OCI-LY3 (cell line): ENCODE measurements around the gene PDIA4.

Experiments used
- H2AFZ ChIP-seq: fragments of 200-600, 300-600 bp; shearing (Covaris generic); 2 replicates; pipeline ENCODE4 v1.6.0; 2014; ENCODE audit warnings: antibody characterized with exemption, low read depth, low read length
- H3K27ac ChIP-seq: fragments of 200-600, 300-600 bp; sonication (generic); 2 replicates; pipeline ENCODE4 v1.5.1; 2014; ENCODE audit warnings: mild to moderate bottlenecking, low read length, moderate library complexity, mixed read lengths
- H3K27me3 ChIP-seq: fragments of 200-600, 300-600 bp; sonication (generic); 2 replicates; pipeline ENCODE4 v1.6.1; 2014; ENCODE audit warnings: low read depth, low read length, mixed read lengths
- H3K36me3 ChIP-seq: fragments of 200-600, 300-600 bp; sonication (generic); replicated peaks from 2 replicates; pipeline ENCODE3; 2014; ENCODE audit warnings: low read depth, low read length, mixed read lengths
- H3K4me1 ChIP-seq: fragments of 300-600, 200-600 bp; sonication (generic); 2 replicates; pipeline ENCODE4 v1.6.1; 2014; ENCODE audit warnings: low read length, mixed read lengths
- H3K4me2 ChIP-seq: fragments of 200-600, 300-600 bp; sonication (generic); 2 replicates; pipeline ENCODE4 v1.6.1; 2014; ENCODE audit warnings: low read length, mixed read lengths
- H3K4me3 ChIP-seq: fragments of 300-600, 200-600 bp; sonication (generic); 2 replicates; pipeline ENCODE4 v1.5.1; 2014; ENCODE audit warnings: antibody characterized with exemption, mild to moderate bottlenecking, low read length, moderate library complexity
- H3K79me2 ChIP-seq: fragments of 300-600, 200-600 bp; shearing (Covaris generic); 2 replicates; pipeline ENCODE4 v1.6.1; 2014; ENCODE audit warnings: mild to moderate bottlenecking, low read length, mixed read lengths
- H3K9ac ChIP-seq: fragments of 300-600, 200-600 bp; shearing (Covaris generic); 2 replicates; pipeline ENCODE4 v1.6.0; 2014; ENCODE audit warnings: mild to moderate bottlenecking, low read length, moderate library complexity
- H3K9me3 ChIP-seq: fragments of 200-600, 300-600 bp; shearing (Covaris generic); 2 replicates; pipeline ENCODE4 v1.6.1; 2014; ENCODE audit warnings: low read length, mixed read lengths; ENCODE audit not compliant: insufficient read depth
- H4K20me1 ChIP-seq: fragments of 200-600, 300-600 bp; sonication (generic); 2 replicates; pipeline ENCODE4 v1.6.1; 2016; ENCODE audit warnings: low read length, mixed read lengths; ENCODE audit not compliant: insufficient read depth
- EZH2phosphoT487 ChIP-seq: fragments of 200-600 bp; shearing (Covaris generic); IDR thresholded peaks from 2 replicates; pipeline ENCODE4 v1.6.1; 2018; ENCODE audit warnings: antibody characterized with exemption, mixed run types, low read depth
- TF ChIP-seq, protein P1 (sequence below): fragments of 200-600, 300-600 bp; sonication (generic); IDR thresholded peaks from 2 replicates; pipeline ENCODE4 v1.5.1; 2014; ENCODE audit warnings: antibody characterized with exemption, low read length, low read depth

PDIA4 gene

DNA sequence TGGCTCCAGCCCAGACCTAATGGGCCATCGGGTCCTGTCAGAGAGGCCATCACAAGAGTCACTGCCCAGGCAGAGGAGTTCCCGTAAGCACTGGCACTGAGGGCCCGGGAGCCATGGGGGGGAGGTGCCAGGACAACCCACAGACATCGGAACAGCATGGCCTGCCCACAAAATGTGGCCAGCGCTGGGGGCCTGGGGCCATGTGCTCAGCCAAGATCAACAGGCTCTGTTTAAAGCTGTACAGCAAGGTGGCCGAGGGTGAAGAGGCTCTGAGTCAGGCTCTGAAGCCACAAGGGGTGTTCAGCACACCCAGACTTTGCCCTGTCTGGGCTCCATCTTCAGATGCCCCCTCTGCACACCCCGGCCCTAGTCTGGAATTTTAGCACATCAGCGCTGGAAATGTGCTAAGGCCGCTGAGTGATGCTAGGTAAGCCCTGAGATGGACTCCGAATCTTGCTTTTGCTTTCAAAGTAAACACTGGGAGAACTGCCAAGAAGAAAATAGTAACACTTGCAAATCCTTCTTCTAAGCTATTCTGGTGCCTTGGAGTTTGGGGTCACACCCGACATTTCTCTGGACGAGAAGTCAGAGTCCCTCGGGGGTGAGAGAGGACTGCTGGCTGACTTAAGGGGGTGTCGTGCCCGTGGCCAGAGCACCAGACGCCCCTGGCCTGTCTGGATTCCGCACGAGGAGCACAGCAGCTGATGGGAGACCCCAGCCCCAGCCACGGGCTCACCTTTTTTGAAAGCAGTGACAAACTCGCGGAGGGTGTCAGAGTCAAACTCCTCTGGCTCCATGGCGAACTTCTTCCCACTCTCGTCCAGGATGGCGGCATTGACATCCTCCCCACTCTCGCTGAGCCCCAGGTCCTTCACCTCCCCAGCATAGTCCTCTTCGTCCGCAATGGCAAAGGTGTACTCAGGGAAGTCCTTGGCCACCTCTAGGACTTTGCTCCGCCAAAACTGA is 23.6 kb downstream of the PDIA4 start:
- Histone ChIP-seq H3K27me3 (no peaks in the 10 kb centered on the region), H2AFZ (no peak overlapping the region), H3K27ac (no peak overlapping the region), H3K36me3 (peaks cover 76% of the 10 kb centered on the region), H3K79me2 (no peaks in the 10 kb centered on the region), H3K4me3 (no peak overlapping the region), H3K9me3 (no peaks in the 10 kb centered on the region), H3K4me1 (no peaks in the 10 kb centered on the region), H3K9ac (no peak overlapping the region), H4K20me1 (no peaks in the 10 kb centered on the region; the same call in 1 of the 2 replicates), H3K4me2 (no peak overlapping the region)
- TF ChIP-seq, protein P1, sequence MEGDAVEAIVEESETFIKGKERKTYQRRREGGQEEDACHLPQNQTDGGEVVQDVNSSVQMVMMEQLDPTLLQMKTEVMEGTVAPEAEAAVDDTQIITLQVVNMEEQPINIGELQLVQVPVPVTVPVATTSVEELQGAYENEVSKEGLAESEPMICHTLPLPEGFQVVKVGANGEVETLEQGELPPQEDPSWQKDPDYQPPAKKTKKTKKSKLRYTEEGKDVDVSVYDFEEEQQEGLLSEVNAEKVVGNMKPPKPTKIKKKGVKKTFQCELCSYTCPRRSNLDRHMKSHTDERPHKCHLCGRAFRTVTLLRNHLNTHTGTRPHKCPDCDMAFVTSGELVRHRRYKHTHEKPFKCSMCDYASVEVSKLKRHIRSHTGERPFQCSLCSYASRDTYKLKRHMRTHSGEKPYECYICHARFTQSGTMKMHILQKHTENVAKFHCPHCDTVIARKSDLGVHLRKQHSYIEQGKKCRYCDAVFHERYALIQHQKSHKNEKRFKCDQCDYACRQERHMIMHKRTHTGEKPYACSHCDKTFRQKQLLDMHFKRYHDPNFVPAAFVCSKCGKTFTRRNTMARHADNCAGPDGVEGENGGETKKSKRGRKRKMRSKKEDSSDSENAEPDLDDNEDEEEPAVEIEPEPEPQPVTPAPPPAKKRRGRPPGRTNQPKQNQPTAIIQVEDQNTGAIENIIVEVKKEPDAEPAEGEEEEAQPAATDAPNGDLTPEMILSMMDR = no peak
- TF ChIP-seq EZH2phosphoT487 = no peak

DNA sequence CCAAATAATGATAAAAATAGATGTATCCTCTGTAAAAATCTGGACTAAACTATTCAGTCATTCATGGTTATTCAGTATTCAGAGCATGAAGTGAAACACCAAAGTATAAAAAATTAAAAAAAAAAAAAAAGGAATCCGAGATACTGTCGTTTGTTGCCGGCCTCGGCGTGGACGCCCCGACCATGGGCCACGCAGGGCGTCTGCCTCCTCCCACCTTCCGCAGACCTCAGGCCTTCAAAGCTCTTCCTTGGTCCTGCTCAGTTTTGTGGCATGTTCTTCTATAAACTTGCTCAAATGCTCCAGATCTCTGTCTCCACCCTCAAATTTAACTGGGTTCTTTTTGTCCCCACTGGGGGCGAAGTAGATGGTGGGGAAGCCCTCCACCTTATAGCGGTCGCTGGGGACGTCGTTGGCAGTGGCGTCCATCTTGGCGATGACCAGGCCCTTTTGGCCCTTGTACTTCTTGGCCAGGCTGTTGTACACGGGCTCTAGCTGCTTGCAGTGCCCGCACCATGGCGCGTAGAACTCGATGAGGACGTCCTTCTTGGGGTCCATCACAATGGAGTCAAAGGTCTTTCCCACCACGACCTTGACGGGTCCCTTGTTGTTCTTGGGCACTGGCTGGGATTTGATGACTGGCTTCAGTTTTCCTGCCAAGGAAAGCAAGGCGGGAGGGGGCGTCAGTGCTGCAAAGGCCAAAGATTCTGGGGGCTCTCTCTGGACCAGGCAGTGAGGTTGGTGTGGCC is 24.6 kb downstream of the PDIA4 start:
- no peak overlapping the region for H3K9ac ChIP-seq
- no peaks in the 10 kb centered on the region for H3K9me3 ChIP-seq
- H3K4me3 ChIP-seq = no peak overlapping the region
- no peaks in the 10 kb centered on the region for H3K27me3 ChIP-seq
- no peaks in the 10 kb centered on the region for H3K79me2 ChIP-seq
- no peaks in the 10 kb centered on the region; the same call in 1 of the 2 replicates for H4K20me1 ChIP-seq
- H3K27ac ChIP-seq = no peak overlapping the region
- H3K36me3 ChIP-seq = peaks cover 69% of the 10 kb centered on the region
- no peak overlapping the region for H2AFZ ChIP-seq
- TF ChIP-seq EZH2phosphoT487 = no peak
- TF ChIP-seq, protein P1 = no peak
- H3K4me1 ChIP-seq = no peaks in the 10 kb centered on the region
- H3K4me2 ChIP-seq = no peak overlapping the region

GRCh38 chr7:149003018-149003417 is 25.3 kb downstream of the PDIA4 start:
- no peak overlapping the region for H3K9ac ChIP-seq
- TF ChIP-seq, protein P1 = no peak
- no peak for TF ChIP-seq EZH2phosphoT487

GRCh38 chr7:149002604-149003003 is 25.7 kb downstream of the PDIA4 start:
- Histone ChIP-seq H3K9ac (no peak overlapping the region), H2AFZ (no peak overlapping the region), H4K20me1 (no peaks in the 10 kb centered on the region; the same call in 1 of the 2 replicates), H3K27ac (no peak overlapping the region), H3K4me2 (no peak overlapping the region), H3K4me1 (no peaks in the 10 kb centered on the region), H3K36me3 (peaks cover 62% of the 10 kb centered on the region), H3K79me2 (no peaks in the 10 kb centered on the region), H3K4me3 (no peak overlapping the region), H3K9me3 (no peaks in the 10 kb centered on the region), H3K27me3 (no peaks in the 10 kb centered on the region)
- TF ChIP-seq EZH2phosphoT487 = no peak
- TF ChIP-seq, protein P1 = no peak

More at GRCh38 chr7:149003018-149003417, 25.3 kb downstream of the PDIA4 start:
- no peak overlapping the region for H3K4me2 ChIP-seq
- H3K27ac ChIP-seq = no peak overlapping the region
- H3K36me3 ChIP-seq = peaks cover 66% of the 10 kb centered on the region
- no peaks in the 10 kb centered on the region for H3K79me2 ChIP-seq
- H2AFZ ChIP-seq = no peak overlapping the region
- no peak overlapping the region for H3K4me3 ChIP-seq
- no peaks in the 10 kb centered on the region; the same call in 1 of the 2 replicates for H4K20me1 ChIP-seq
- H3K4me1 ChIP-seq = no peaks in the 10 kb centered on the region
- H3K27me3 ChIP-seq = no peaks in the 10 kb centered on the region
- H3K9me3 ChIP-seq = no peaks in the 10 kb centered on the region
